Psoas muscle (tissue), 8 donors: ENCODE data around the gene RASA3. TPM values are rescaled to one million over a fixed set of nuclear protein-coding genes. Genes with fewer than 3 reads are reported as not detected.
"Not testable (repeated sequence)": the region's sequence is repeated elsewhere in the genome, so short reads cannot be mapped to it uniquely, and the experiment has no call there.

Source experiments
- ATAC-seq, 4 donors: fragments of 200-7000 bp; cut with Tn5 transposase; one replicate each; pipeline ENCODE4 v1.9.1; 2020; ENCODE audit warnings: moderate library complexity in 3 of 4, mild to moderate bottlenecking in 2 of 4
- DNase-seq, 2 donors: peaks; one replicate each; pipeline ENCODE4 v3.0.0-alpha.2; 2020
- H3K27ac ChIP-seq: fragments of 200-600 bp; one replicate; pipeline ENCODE4 v1.8.0; 2022
- H3K27me3 ChIP-seq, 3 donors: fragments of 200-600 bp in 1 of 3; one replicate each; pipeline versions ENCODE4 v1.6.1 to v1.8.0; 2013 to 2022; ENCODE audit warnings: low read length in 2 of 3, mild to moderate bottlenecking in 2 of 3, moderate library complexity in 1 of 3; ENCODE audit not compliant: insufficient read depth in 3 of 3
- H3K36me3 ChIP-seq, 2 donors: fragments of 200-600 bp in 1 of 2; one replicate each; pipeline versions ENCODE4 v1.6.1 to v1.8.0; 2013 to 2022; ENCODE audit warnings: low read depth in 1 of 2, mild to moderate bottlenecking in 1 of 2, moderate library complexity in 1 of 2; ENCODE audit not compliant: insufficient read depth in 1 of 2
- H3K4me1 ChIP-seq: fragments of 200-600 bp; one replicate; pipeline ENCODE4 v1.8.0; 2022
- H3K4me3 ChIP-seq: fragments of 200-600 bp; one replicate; pipeline ENCODE4 v1.8.0; 2022; ENCODE audit warnings: mild to moderate bottlenecking
- H3K9me3 ChIP-seq: fragments of 200-600 bp; one replicate; pipeline ENCODE4 v1.8.0; 2022
- WGBS, 3 donors: extraction: QIAGEN DNeasy Blood & Tissue Kit; methylation state at CpG; one replicate each; pipeline versions ENCODE4 v1.1.6 to v1.1.7; 2013; 5-methylcytosine and 5-hydroxymethylcytosine counted together
- intact Hi-C, 2 donors: fragments of 100-400 bp; cut with DNase I; formaldehyde crosslinking; loops; one replicate each; pipeline versions ENCODE4 v1.11.0 to v1.14.2; 2022
- polyA plus RNA-seq, 3 donors: library from polyadenylated mRNA; stranded (reverse); fragments of 200-250 nt; gene quantifications; one replicate each; pipeline ENCODE4 v1.2.3, GENCODE V29; 2013
- total RNA-seq, 4 donors: library from RNA; stranded (reverse); fragmentation: NEBNext Ultra II Directional in 2 of 4; extraction: Animal tissue kit (Norgen Biotek cat#: 25700) in 2 of 4; gene quantifications; one replicate each; pipeline versions ENCODE4 v1.2.1 to v1.2.4, GENCODE V29; 2021 to 2023
- TF ChIP-seq, protein P1 (sequence below): fragments of 200-600 bp; IDR thresholded peaks from one replicate; pipeline ENCODE4 v1.8.0; 2022; ENCODE audit warnings: antibody characterized with exemption
- donor health status: healthy with polysubstance abuse.
- donor health status: DM: no; HTN: no; CAD: no; lungs with moderate emphysema.
- donor health status: Bipolar disorder and iron deficiency.
- donor health status: healthy.
- donor health status: DM: yes; HTN: yes; CAD: no.
- donor health status: DM: no; HTN: no; CAD: no.
- donor health status: DM: no; HTN: no; CAD: no.
- donor health status: DM: yes; HTN: yes; CAD: no.

The RASA3 gene
- total and polyA plus RNA-seq, 7 donors: 4.8 to 24.4 (median 13.1) TPM

- no peak overlapping the region for H3K4me3 ChIP-seq
- TF ChIP-seq, protein P1, sequence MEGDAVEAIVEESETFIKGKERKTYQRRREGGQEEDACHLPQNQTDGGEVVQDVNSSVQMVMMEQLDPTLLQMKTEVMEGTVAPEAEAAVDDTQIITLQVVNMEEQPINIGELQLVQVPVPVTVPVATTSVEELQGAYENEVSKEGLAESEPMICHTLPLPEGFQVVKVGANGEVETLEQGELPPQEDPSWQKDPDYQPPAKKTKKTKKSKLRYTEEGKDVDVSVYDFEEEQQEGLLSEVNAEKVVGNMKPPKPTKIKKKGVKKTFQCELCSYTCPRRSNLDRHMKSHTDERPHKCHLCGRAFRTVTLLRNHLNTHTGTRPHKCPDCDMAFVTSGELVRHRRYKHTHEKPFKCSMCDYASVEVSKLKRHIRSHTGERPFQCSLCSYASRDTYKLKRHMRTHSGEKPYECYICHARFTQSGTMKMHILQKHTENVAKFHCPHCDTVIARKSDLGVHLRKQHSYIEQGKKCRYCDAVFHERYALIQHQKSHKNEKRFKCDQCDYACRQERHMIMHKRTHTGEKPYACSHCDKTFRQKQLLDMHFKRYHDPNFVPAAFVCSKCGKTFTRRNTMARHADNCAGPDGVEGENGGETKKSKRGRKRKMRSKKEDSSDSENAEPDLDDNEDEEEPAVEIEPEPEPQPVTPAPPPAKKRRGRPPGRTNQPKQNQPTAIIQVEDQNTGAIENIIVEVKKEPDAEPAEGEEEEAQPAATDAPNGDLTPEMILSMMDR: no peak
- no peaks in the 10 kb centered on the region for H3K36me3 ChIP-seq
- intact Hi-C loops: no loop called here
- H3K9me3 ChIP-seq: no peaks in the 10 kb centered on the region
- H3K4me1 ChIP-seq: peaks cover 7% of the 10 kb centered on the region
- DNase-seq (peak in 1 of 2 donors; percentile 13), ATAC-seq (no peak)
- WGBS, 3 donors: 46 to 59% (median 50%) methylated on average over 12 of the region's 12 CpGs
- no peaks in the 10 kb centered on the region for H3K27me3 ChIP-seq
- H3K27ac ChIP-seq: no peak overlapping the region
Observed at GRCh38 chr13:114134944-114135610, 2.7 kb upstream of the RASA3 start.

- DNase-seq (peak in 1 of 2 donors; percentile 38), ATAC-seq (no peak)
- whole genome bisulfite sequencing, 3 donors: 24 to 55% (median 27%) methylated on average over 21 of the region's 21 CpGs
- Histone ChIP-seq H3K4me1 (peaks cover 14% of the 10 kb centered on the region), H3K27ac (no peak overlapping the region), H3K9me3 (no peaks in the 10 kb centered on the region), H3K36me3 (no peaks in the 10 kb centered on the region), H3K27me3 (no peaks in the 10 kb centered on the region), H3K4me3 (no peak overlapping the region)
- intact Hi-C loops: no loop called here
- TF ChIP-seq, protein P1: no peak
Observed at GRCh38 chr13:114134111-114134943, 1.9 kb upstream of the RASA3 start.

- H3K9me3 ChIP-seq, ATAC-seq, H3K4me3 ChIP-seq, H3K36me3 ChIP-seq, H3K27me3 ChIP-seq, H3K27ac ChIP-seq, intact Hi-C loops: not testable (repeated sequence)
- WGBS, 3 donors: 61 to 80% (median 74%) methylated on average over 5 to 7 of the region's 7 CpGs
- DNase-seq: peak in 1 of 2 donors; percentile 33
- H3K4me1 ChIP-seq: peaks cover 22% of the 10 kb centered on the region
Observed at GRCh38 chr13:114133552-114133951, 1.1 kb upstream of the RASA3 start.

DNA sequence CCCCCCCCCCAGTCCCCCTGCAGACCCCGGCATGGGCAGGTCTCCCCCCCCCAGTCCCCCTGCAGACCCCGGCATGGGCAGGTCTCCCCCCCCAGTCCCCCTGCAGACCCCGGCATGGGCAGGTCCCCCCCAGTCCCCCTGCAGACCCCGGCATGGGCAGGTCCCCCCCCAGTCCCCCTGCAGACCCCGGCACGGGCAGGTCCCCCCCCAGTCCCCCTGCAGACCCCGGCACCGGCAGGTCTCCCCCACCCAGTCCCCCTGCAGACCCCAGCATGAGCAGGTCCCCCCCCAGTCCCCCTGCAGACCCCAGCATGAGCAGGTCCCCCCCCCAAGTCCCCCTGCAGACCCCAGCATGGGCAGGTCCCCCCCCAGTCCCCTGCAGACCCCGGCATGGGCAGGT lies 703 bp upstream of the RASA3 start:
- WGBS, 3 donors: 28 to 34% (median 32%) methylated on average over 3 to 6 of the region's 9 CpGs
- peaks cover 26% of the 10 kb centered on the region for H3K4me1 ChIP-seq
- DNase-seq: peak in 1 of 2 donors; percentile 16
- H3K4me3 ChIP-seq, intact Hi-C loops, H3K27me3 ChIP-seq, ATAC-seq, H3K9me3 ChIP-seq, H3K27ac ChIP-seq, H3K36me3 ChIP-seq: not testable (repeated sequence)

DNA sequence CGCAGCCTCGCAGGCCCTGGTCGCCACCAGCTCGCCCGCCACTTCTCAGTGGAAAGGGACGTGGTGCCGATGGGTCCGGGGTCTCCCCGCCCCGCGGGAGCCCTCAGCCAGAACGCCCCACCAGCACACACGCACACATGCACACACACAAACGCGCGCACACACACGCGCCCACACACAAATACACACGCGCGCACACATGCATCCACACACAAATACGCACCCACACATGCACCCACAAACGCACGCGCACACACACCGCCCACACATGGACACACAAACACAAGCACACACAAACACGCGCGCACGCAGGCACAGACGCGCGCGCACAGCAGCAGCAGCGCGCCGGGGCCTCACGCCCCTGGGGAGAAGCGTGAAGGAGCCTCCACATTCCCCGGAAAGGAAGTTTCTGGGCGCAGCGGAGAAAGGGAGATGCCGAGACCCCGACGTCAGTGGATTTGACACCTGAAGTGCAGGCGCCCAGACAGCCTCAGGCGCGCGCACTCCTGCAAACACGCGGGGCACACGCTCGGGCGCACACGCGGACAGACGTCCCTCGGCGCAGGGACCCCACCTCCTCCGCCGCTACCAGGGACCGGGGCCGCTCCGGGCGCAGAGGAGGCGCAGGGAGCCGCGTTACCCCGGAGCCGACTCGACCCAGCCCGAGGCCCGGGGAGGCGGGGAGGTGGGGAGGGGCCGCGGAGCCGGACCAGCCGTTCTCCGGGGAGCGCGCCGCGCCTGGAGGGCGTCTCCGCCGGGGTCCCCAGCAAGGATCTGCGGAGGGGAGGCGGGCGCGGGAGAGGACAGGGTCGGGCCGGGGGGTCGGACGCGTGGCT lies 622 bp downstream of the RASA3 start:
- DNase-seq: peak in 1 of 2 donors; percentile 70
- Histone ChIP-seq H3K36me3 (no peaks in the 10 kb centered on the region), H3K4me1 (peaks cover 39% of the 10 kb centered on the region), H3K27ac (peak overlapping the region; percentile 92), H3K4me3 (peak overlapping the region; percentile 82), H3K9me3 (no peaks in the 10 kb centered on the region), H3K27me3 (no peaks in the 10 kb centered on the region)
- peak; percentile 6 to 32 (median 14) for ATAC-seq
- TF ChIP-seq, protein P1: no peak
- intact Hi-C loops: loop anchor here (1.0 to 2.0 kb wide), 2 partner anchors 63 to 66 kb away; no protein-coding TSS in a partner anchor
- WGBS, 3 donors: 0 to 1% (median 1%) methylated on average over 78 to 95 of the region's 95 CpGs
